Activated T-cell treated with anti-CD3 and anti-CD28 coated beads, Interleukin-2, amount 50 U/mL, for 48 hours (primary cell): ENCODE data around the gene ARL15.

ENCODE experiments used
- DNase-seq, 2 experiments: peaks; one replicate each; pipeline ENCODE4 v3.0.0-alpha.2; 2020

Gene ARL15

GRCh38 chr5:54242297-54242696 lies 68.1 kb downstream of the ARL15 start:
- no peak for DNase-seq

DNA sequence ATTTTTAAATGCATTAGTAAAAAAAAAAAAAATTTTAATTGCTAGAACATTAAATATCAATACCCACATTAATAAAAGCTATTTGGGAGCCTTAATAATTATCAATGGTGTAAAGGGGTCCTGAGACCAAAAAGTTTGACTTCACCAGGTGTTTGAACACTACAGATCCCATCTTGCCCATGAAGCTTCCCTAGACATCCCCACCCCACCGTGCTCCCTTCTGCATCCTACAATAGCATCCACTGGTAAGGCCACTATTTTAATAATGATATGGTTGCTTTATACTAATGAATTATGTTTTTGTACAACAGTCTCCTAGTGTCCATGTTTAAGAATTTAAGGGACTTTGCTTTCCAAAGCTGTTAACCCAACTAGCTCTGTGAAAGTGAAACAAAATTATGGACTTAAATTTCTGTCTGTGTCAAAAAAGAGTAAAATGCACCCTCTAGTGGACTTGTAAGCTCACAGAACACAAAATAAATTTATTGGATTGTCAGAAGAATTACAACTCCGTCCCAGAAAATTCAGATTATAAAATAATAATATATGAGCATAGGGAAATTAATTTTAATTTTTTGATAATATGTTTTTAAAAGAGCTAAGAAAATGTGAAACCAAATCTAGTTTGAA lies 76.0 kb downstream of the ARL15 start:
- no peak for DNase-seq

GRCh38 chr5:54230936-54231685 lies 79.3 kb downstream of the ARL15 start:
- DNase-seq: no peak

GRCh38 chr5:54229041-54229780 lies 81.2 kb downstream of the ARL15 start:
- peak; percentile 78 to 83 for DNase-seq

- DNase-seq: no peak
These were observed 82.6 kb downstream of the ARL15 start for GRCh38 chr5:54227759-54228158.

DNA sequence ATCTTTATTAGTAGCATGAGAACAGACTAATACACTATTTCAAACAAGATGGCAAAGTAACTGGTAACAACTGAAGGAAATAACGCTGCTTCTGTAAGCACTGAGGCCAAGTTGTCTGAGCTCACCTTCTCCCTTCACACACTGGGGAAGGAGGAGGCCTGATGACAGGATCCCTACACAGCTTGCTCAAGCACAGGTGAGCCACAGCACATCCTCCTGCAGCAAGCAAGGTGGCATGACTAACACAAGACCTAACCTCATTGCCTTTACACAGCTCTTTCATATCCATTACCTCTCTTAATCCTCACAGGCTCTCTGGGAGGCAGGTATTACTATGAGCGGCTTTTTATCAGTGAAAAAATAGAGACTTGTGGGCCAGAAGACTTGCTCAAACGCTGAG lies 83.3 kb downstream of the ARL15 start:
- DNase-seq: no peak

DNA sequence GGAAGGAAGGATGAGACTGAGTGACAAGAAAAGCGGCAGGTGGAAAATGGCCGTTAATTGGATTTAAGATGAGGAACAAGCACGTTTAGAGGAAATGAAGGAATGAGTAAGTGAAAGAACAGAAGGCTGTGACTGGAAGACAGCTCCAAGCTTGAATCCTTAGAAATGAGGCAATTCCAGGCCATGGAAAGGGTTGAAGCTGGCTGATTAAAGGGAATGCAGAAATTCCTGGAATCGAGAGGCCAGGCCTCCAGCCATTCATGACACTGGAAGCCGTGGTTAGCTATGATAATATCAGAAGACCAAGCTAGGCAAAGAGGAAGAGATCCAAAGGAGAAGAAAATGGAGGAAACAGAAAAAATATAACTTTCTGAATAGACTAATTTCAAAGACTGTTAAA lies 84.2 kb downstream of the ARL15 start:
- DNase-seq: no peak

GRCh38 chr5:54224103-54224826 lies 86.1 kb downstream of the ARL15 start:
- DNase-seq: no peak

- no peak for DNase-seq
These were observed 88.0 kb downstream of the ARL15 start for GRCh38 chr5:54222336-54222735.

GRCh38 chr5:54221135-54221534 lies 89.2 kb downstream of the ARL15 start:
- DNase-seq: no peak

DNA sequence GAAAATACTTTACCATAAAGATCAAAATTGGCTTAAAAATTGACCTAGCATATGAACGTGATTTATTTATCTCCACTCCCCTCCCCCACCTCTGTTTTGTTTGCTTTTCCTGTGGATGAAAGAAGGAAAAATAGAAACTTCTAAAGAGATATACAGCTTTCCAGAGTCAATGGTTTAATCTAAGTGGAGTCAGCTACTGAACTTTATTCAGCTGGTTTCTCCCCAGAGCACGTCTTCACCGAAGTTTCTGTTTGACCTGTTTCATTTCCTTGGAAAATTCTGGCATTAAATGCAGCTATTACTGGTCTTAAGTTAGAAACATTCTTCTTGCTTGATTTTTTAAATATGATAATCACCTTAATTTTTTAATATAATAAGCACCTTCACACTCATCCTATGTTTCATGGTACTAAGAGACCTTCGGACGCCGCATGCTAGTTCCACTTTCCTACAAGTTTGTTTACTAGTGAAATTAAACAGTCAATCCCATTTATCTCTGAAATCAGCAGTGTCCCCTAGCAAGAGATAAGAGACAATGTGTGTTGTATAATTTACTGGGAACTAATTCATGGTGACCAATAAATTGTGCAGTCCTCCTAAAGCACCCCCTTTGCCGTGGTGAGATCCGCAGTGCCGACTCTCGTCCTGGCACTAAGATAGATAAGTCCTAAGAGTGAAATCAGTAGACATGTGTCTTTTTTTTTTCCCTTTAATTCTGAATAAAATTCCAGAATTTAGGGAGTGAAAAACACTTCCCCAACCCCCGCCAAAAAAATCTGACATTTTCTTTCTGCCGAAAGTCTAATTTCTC lies 89.9 kb downstream of the ARL15 start:
- no peak for DNase-seq

DNA sequence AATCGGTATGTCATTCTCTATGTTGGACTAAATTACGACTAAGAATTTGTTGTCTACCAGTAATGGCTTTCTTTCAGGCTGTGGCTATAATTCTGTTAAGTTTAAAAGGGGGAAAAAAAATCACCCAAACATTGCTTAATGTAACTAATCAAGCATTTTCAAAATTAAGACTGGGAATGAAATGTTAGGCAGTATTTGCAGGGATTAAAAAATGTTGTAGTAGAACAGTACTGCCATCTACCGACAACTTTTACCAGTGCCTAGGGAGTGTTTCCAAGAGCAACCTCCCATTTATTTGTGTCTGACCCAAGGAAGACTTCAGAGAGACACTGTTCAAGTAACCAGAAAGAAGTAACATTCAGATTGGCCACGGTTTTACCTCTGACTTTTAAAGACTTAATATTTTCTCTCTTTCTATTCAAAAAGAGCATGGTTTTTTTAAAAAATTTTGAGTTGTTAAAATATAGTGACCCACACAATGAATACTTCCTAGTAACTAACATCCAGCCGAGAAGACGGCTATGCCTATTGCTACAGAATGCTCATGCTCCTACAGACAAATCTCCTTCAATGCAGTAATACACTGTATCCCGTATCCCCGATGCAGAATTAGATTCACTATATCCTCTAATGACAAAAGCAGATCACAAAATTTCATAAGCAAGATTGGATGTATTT lies 92.4 kb downstream of the ARL15 start:
- DNase-seq: no peak

- no peak for DNase-seq
These were observed 95.1 kb downstream of the ARL15 start for GRCh38 chr5:54215233-54215736.

DNA sequence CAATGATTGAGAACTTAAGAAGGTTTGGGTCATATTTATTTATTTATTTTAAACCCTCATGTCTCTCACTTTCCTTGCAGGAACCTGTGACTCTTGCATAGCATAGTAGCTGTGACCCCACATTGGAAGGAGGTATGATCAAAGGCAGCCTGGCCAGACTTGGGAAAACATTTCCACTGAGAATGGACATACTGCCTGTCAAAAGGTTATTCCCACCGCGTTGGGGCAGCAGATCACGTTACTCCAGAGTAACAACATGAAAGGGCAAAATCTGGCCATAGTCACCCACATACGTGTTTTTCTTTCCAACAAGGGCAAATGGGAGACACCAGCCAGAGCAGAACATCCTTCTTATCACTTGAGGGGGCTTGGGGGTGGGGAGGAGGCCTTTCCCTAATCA lies 95.7 kb downstream of the ARL15 start:
- no peak for DNase-seq

DNA sequence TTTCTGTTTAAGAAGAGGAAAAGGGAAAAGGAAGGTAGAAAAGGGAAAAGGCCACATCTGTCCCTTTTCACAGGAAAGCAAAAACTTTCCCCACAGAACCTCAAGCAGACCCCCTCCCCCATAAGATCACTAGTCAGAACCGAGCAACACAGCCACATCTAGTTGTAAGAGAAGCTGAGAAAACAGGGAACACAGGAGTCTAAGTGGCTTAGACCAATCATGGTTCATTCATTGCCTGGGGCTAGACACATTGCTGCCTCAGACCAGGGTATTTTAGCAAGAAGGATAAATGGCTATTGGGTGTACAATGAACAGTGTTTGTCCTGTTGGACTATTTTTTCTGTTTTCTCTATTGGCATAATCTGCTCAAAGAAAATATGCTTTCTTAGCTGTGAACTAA lies 98.0 kb downstream of the ARL15 start:
- DNase-seq: no peak

GRCh38 chr5:54211912-54212311 lies 98.5 kb downstream of the ARL15 start:
- no peak for DNase-seq

DNA sequence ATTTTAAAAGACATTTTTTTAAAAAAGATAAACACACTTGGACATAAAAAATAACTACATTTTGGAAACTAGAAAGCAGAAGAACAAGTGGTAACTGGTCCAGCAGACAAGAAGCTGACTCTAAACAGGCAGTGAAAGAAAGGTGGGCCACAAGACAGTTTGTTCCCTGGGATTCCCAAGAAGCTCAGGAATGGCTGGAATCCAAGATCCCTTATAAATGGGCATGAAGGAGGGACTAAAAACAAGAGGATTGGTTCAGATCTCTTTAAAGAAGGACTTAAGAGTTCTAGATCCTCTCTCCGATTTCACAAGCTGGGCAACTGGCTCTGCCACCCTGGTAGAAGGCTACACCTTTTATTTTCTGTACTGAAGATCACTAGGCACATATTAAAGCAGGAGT lies 102.8 kb downstream of the ARL15 start:
- no peak for DNase-seq

GRCh38 chr5:54206580-54207229 lies 103.7 kb downstream of the ARL15 start:
- no peak for DNase-seq

- no peak for DNase-seq
These were observed 104.5 kb downstream of the ARL15 start for GRCh38 chr5:54205918-54206317.

DNA sequence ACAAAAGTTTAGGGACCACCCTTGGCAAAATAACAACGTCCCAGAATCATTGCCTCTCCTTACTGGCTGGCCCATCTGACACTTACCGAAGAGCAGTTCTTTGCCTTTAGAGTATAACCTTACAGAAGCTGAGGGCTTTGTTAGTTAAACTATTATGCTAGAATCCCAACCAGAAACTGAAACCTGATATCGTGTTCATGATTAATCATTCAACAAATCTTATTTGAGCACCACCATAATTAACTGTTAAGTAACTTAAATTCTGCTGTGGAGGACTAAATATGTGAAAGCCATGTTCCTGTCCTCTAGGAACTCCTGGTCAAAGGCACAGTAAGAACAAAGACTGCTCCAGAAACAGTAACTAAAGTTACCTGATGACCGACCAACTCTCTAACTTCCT lies 104.9 kb downstream of the ARL15 start:
- DNase-seq: no peak

GRCh38 chr5:54197018-54197417 lies 113.4 kb downstream of the ARL15 start:
- no peak for DNase-seq
